AG08395 (cell line): ENCODE results near the gene OR8A1.
A peak's percentile ranks its signal among the peaks of the same experiment; 100 is the strongest.

Experiments used
- DNase-seq: peaks from one replicate; pipeline ENCODE4 v3.0.0; 2012; ENCODE audit warnings: mixed read lengths, low spot score

The OR8A1 gene

GRCh38 chr11:124569697-124570096 lies at the start of gene OR8A1:
OR8A1 (plus strand) TSS chr11:124569997; CDS start chr11:124570120, 123 bp downstream.
- no peak for DNase-seq

- no peak for DNase-seq
Measured at GRCh38 chr11:124520550-124520854, 49.3 kb upstream of the OR8A1 start.

- no peak for DNase-seq
Measured at GRCh38 chr11:124533626-124534025, 36.2 kb upstream of the OR8A1 start.

GRCh38 chr11:124534051-124534450 lies 35.7 kb upstream of the OR8A1 start:
- DNase-seq: no peak

- DNase-seq: no peak
Measured at GRCh38 chr11:124535552-124536232, 34.1 kb upstream of the OR8A1 start.

- DNase-seq: no peak
Measured at GRCh38 chr11:124536520-124536919, 33.3 kb upstream of the OR8A1 start.

GRCh38 chr11:124538019-124538418 lies 31.8 kb upstream of the OR8A1 start:
- DNase-seq: no peak

GRCh38 chr11:124541204-124541603 lies 28.6 kb upstream of the OR8A1 start:
- DNase-seq: no peak

- DNase-seq: no peak
Measured at GRCh38 chr11:124543145-124543544, 26.7 kb upstream of the OR8A1 start.

- DNase-seq: no peak
Measured at GRCh38 chr11:124543554-124543953, 26.2 kb upstream of the OR8A1 start, which contains the start of gene OR8B12. OR8B12 (minus strand) TSS chr11:124543654; CDS start chr11:124543654, 0 bp downstream.

GRCh38 chr11:124551189-124551588 lies 18.6 kb upstream of the OR8A1 start:
- no peak for DNase-seq

- no peak for DNase-seq
Measured at GRCh38 chr11:124551987-124552386, 17.8 kb upstream of the OR8A1 start.

- no peak for DNase-seq
Measured at GRCh38 chr11:124556828-124557227, 13.0 kb upstream of the OR8A1 start.

- DNase-seq: no peak
Measured at GRCh38 chr11:124570160-124570559, 363 bp downstream of the OR8A1 start.

- no peak for DNase-seq
Measured at GRCh38 chr11:124577716-124578427, 8.1 kb downstream of the OR8A1 start.

- DNase-seq: no peak
Measured at GRCh38 chr11:124578761-124579160, 9.0 kb downstream of the OR8A1 start.

GRCh38 chr11:124581817-124582216 lies 12.0 kb downstream of the OR8A1 start:
- no peak for DNase-seq

- DNase-seq: no peak
Measured at GRCh38 chr11:124582565-124582964, 12.8 kb downstream of the OR8A1 start.

- no peak for DNase-seq
Measured at GRCh38 chr11:124583781-124584180, 14.0 kb downstream of the OR8A1 start.

- no peak for DNase-seq
Measured at GRCh38 chr11:124584681-124585372, 15.0 kb downstream of the OR8A1 start.

GRCh38 chr11:124586238-124586860 lies 16.6 kb downstream of the OR8A1 start:
- DNase-seq: peak; percentile 48

- no peak for DNase-seq
Measured at GRCh38 chr11:124591430-124591829, 21.6 kb downstream of the OR8A1 start.

GRCh38 chr11:124592627-124593026 lies 22.8 kb downstream of the OR8A1 start:
- DNase-seq: no peak
